ENCODE measurements around the gene FHIT.
"Not testable (repeated sequence)": the region's sequence is repeated elsewhere in the genome, so short reads cannot be mapped to it uniquely, and the experiment has no call there.

FHIT gene

GRCh38 chr3:61053781-61054496 is 197.3 kb downstream of the FHIT start:
- no peak overlapping the region for H3K4me3 ChIP-seq (replicated peaks in 1 of 2; ENCODE audit: low read depth in 2 of 2, low read length in 2 of 2)
- TF ChIP-seq CTCF (IDR thresholded peaks at IDR 0.05; ENCODE audit: low read depth, low read length): no peak
- DNase-seq (ENCODE audit: low read depth in 2 of 2): no peak

GRCh38 chr3:61052851-61053250 is 198.4 kb downstream of the FHIT start:
- no peak overlapping the region for H3K4me3 ChIP-seq (replicated peaks in 1 of 2; ENCODE audit: low read depth in 2 of 2, low read length in 2 of 2)
- no peak for TF ChIP-seq CTCF (IDR thresholded peaks at IDR 0.05; ENCODE audit: low read depth, low read length)
- DNase-seq (ENCODE audit: low read depth in 2 of 2): no peak

GRCh38 chr3:61051666-61052065 is 199.6 kb downstream of the FHIT start:
- no peak for TF ChIP-seq CTCF (IDR thresholded peaks at IDR 0.05; ENCODE audit: low read depth, low read length)
- no peak for DNase-seq (ENCODE audit: low read depth in 2 of 2)
- no peak overlapping the region for H3K4me3 ChIP-seq (replicated peaks in 1 of 2; ENCODE audit: low read depth in 2 of 2, low read length in 2 of 2)

GRCh38 chr3:61045169-61045568 is 206.1 kb downstream of the FHIT start:
- not testable (repeated sequence) for H3K4me3 ChIP-seq (replicated peaks in 1 of 2; ENCODE audit: low read depth in 2 of 2, low read length in 2 of 2); DNase-seq (ENCODE audit: low read depth in 2 of 2)

GRCh38 chr3:61043156-61043555 is 208.1 kb downstream of the FHIT start:
- no peak for TF ChIP-seq CTCF (IDR thresholded peaks at IDR 0.05; ENCODE audit: low read depth, low read length)
- H3K4me3 ChIP-seq (replicated peaks in 1 of 2; ENCODE audit: low read depth in 2 of 2, low read length in 2 of 2): no peak overlapping the region
- DNase-seq (ENCODE audit: low read depth in 2 of 2): no peak

GRCh38 chr3:61040618-61041017 is 210.6 kb downstream of the FHIT start:
- TF ChIP-seq CTCF (IDR thresholded peaks at IDR 0.05; ENCODE audit: low read depth, low read length): no peak
- DNase-seq (ENCODE audit: low read depth in 2 of 2): no peak
- H3K4me3 ChIP-seq (replicated peaks in 1 of 2; ENCODE audit: low read depth in 2 of 2, low read length in 2 of 2): no peak overlapping the region

- no peak for DNase-seq (ENCODE audit: low read depth in 2 of 2)
- no peak for TF ChIP-seq CTCF (IDR thresholded peaks at IDR 0.05; ENCODE audit: low read depth, low read length)
- no peak overlapping the region for H3K4me3 ChIP-seq (replicated peaks in 1 of 2; ENCODE audit: low read depth in 2 of 2, low read length in 2 of 2)
These were observed 215.7 kb downstream of the FHIT start for GRCh38 chr3:61035573-61035972.

All from cardiac fibroblast (primary cell).